ENCODE results near the gene COX17.
"Not testable (repeated sequence)": the region's sequence is repeated elsewhere in the genome, so short reads cannot be mapped to it uniquely, and the experiment has no call there.

Gene COX17

GRCh38 chr3:119676771-119677640 lies at the start of gene COX17:
Gene COX17 (minus strand): TSS chr3:119677406. CDS start chr3:119677310, 96 bp downstream.
- DNase-seq = peak; percentile 94

- no peak for DNase-seq
These were observed 49.7 kb upstream of the COX17 start for GRCh38 chr3:119726909-119727308.

- no peak for DNase-seq
These were observed 45.8 kb upstream of the COX17 start for GRCh38 chr3:119723022-119723421.

DNA sequence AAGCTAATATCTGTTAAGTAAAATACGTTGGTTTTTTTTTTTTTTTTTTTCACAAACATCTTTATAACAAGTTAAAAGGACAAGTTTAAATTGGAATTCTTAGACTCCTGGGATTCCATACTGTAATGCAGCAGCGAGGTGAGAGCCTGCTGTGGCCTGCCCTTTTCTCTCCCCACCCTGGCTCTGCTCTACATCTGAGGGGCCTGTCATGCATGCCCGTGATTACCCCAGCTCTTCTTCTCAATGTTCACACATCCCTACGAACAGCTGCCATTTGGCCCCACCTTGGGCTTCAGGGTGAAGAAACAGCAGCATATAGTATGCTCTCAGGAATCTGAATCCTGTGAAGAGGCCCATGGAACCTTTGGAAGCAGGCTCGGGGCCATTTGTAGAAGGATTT lies 40.3 kb upstream of the COX17 start:
- no peak for DNase-seq

- DNase-seq = no peak
These were observed 39.8 kb upstream of the COX17 start for GRCh38 chr3:119716998-119717397.

DNA sequence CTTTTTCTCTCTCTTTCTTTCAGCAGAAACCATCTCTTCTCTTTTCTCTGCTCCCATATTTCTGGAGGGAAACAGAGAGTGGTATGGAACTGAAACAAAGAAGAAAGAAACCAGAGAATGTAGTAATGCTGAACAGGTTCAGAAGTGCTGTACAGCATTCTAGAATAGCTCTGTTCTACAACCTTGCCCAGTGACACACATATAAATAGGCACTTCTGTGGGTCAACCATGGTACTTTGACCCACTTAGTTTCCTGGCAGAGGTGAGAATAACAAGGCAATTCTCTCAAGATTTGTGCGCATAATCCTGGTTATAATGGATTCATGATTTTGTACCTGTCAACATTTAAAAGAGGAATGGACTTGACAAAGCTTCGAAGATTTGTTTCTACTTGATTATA lies 37.9 kb upstream of the COX17 start:
- DNase-seq = no peak

- DNase-seq = no peak
These were observed 26.8 kb upstream of the COX17 start for GRCh38 chr3:119703820-119704531.

- no peak for DNase-seq
These were observed 25.6 kb upstream of the COX17 start, which contains the start of gene CFAP91 for GRCh38 chr3:119702530-119703527. Gene CFAP91 (plus strand): TSS chr3:119703022. CDS start chr3:119703099, 77 bp downstream.

GRCh38 chr3:119700920-119701734 lies 23.9 kb upstream of the COX17 start:
- DNase-seq = no peak

GRCh38 chr3:119700269-119700919 lies 23.2 kb upstream of the COX17 start:
- no peak for DNase-seq

DNA sequence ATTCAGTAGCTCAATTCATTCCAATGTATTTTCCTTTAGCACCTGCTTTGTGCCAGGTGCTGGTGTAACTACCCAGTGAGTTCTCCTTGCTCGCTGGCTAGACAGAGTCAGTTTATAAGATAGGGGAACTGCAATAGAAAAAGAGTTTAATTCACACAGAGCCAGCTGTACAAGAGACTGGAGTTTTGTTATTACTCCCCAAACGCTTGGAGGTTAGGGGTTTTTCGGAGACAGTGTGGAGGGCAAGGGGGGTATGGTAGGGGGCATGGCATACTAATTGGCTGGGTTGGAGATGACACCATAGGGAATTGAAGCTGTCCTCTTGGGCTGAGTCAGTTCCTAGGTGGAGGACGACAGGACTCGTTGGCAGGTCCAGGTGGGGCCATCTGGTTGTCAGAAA lies 20.2 kb upstream of the COX17 start:
- no peak for DNase-seq

- DNase-seq = no peak
These were observed 18.3 kb upstream of the COX17 start for GRCh38 chr3:119695480-119695879.

- no peak for DNase-seq
These were observed 12.9 kb upstream of the COX17 start for GRCh38 chr3:119690043-119690656.

DNA sequence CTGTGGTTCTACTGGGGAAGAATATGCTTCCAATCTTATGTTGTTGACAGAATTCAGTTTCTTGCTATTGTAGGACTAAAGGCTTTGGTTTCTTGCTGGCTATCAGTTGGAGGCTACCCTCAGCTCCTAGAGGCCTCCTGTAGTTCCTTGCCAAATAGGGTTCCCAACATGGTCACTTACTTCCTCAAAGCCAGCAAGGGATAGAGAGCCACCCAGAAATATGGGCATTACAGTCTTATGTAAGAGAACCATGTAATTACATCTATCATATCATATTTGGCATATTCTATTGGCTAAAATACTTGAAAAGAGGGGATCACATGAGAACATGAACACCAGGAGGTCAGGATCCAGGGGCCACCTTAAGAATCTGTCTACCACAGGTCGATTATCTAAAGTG lies 6.2 kb upstream of the COX17 start:
- DNase-seq = no peak

DNA sequence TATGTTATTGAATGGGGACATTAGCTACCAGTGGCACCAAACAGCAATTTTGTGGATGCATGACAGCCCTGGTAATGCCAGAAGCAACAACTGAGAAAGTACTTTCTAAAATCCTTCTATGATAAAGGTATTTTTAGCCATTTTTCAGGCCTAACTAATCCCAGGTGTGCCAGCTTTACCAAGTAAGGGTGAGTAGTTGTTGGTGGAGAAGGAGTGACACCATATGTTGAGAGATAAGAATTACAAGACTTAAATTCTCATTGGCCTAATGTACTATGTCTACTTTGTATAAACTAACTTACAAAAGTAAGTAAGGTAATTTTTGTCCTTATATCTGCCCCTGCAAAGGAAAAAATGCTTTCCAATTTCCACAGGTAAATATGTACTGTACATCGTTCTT lies 4.1 kb upstream of the COX17 start:
- DNase-seq = no peak

DNA sequence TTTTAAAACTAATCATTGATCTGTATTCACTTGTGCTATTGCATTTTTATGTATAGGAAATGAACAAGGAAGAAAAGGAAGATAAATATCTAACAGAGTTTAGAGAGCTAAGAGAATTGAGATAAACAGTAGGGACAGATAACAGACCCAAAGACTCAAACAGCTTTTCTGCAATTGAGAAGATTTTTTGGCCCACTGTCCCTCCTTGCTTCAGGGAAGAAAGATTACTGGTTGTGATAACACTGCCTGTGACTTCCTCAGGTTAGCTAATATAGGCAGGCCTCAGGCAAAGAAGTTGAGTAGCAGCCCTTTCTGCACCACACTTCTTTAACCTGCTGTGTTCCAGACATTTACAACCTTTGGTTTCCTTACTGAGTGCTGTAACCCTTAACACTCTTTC lies 2.7 kb upstream of the COX17 start:
- DNase-seq = no peak

- DNase-seq = not testable (repeated sequence)
These were observed 1.0 kb upstream of the COX17 start for GRCh38 chr3:119678209-119678608.

GRCh38 chr3:119677641-119677934 lies 382 bp upstream of the COX17 start:
- no peak for DNase-seq

- DNase-seq = no peak
These were observed 1.2 kb downstream of the COX17 start for GRCh38 chr3:119676020-119676419.

- DNase-seq = no peak
These were observed 1.9 kb downstream of the COX17 start for GRCh38 chr3:119675188-119675874.

DNA sequence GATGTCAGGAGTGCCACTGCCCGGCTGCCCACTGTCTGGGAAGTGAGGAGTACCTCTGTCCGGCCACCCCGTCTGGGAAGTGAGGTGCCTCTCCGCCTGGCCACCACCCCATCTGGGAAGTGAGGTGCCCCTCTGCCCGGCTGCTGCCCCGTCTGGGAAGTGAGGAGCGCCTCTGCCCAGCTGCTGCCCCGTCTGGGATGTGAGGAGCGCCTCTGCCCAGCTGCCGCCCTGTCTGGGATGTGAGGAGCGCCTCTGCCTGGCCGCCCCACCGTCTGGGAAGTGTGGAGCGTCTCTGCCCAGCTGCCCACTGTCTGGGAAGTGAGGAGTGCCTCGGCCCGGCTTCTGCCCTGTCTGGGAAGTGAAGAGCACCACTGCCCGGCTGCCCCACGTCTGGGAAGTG lies 3.3 kb downstream of the COX17 start:
- no peak for DNase-seq

Data from SHP77 treated with DMSO at 0.1 percent for 48 hours (cell line).